ENCODE data around the gene PPP2R3A.

The PPP2R3A gene

DNA sequence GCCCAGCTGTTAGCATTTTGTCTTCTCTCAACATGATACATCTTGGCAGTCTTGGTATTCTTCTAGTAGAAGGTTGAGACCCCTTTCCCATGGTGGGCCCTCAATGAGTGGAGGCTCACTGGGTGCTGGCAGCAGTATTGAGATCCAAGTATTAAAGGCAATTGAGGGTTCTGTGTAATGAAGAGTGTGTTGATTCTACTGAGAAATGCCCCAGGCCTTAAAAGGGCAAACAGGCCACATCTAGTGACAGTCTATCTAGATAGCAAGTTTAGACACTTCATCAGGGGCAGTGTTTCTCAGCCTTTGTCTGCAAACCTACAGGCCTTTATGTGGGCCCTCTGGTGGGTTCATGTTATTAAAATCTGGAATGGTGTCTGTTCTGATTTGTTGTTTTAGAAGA lies 9.5 kb downstream of the PPP2R3A start:
- DNase-seq = no peak

DNA sequence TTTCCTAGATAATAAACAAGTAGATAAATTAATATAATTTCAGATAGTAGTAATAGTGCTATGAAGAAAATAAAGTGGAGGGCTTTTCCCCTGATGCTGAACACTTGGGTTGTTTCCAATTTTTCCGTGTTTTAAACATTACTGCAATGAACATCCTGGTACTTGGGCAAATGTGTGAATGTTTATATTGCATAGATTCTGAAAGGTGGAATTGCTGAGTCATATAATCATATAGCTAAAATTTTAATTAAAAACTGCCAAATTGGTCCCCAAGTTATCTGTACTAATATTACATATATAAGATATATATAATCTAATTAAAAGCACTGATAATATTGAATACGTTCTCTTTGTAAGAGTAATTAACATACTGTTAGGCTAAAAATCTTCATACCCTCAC lies 10.0 kb downstream of the PPP2R3A start:
- no peak for DNase-seq

DNA sequence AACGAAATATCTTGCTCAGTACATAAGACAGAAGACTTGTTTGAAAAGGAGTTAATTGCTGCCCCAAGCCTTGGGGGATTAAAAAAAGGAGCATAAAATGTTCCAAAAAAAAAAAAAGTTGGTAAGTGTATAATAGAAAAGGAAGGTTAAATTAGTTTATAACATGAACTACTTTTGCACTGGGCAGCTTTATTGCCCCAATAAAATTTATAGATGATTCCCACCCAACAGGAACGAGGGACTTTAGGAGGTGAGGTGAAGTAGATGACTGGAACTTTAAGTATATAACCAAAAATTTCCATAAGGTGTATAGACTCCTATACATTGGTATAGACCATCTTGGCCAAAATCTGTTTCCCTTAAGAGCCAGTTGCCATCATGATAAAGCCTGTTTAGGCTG lies 14.8 kb downstream of the PPP2R3A start:
- DNase-seq = no peak

DNA sequence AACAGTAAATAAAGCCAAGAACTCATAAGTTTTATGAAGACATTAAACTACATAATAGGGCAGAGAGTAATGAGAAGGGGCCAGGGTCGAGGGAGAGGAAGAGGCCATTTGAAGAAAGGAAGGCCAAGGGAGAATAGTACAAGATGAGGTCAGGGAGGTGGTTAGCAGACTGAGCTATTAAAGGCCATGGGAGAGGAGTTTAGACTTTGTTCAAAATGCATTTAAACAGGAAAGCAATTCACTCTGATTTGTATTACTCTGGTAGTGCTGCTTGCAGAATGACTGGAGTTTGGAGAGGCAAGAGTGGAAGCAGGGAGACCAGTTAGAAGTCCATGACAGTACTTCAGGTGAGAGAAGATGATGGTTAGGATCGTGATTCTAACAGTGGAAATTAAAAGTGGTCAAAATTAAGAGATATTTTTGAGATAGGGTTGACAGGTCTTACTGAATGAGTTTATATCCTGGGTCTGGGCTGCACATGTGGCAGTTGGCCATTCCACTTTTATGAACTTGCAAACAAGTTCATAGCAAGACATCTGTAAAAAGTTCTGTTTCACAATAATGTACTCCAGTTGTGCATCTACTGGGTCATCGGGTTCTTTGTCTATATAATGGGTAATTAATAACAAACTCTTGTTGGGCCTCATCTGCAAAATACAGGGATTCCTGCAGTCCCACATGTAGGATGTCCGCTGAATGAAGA lies 16.3 kb downstream of the PPP2R3A start:
- DNase-seq = no peak

GRCh38 chr3:135982404-135982761 lies 16.9 kb downstream of the PPP2R3A start:
- no peak for DNase-seq

- no peak for DNase-seq
These were observed 17.5 kb downstream of the PPP2R3A start for GRCh38 chr3:135982922-135983581.

DNA sequence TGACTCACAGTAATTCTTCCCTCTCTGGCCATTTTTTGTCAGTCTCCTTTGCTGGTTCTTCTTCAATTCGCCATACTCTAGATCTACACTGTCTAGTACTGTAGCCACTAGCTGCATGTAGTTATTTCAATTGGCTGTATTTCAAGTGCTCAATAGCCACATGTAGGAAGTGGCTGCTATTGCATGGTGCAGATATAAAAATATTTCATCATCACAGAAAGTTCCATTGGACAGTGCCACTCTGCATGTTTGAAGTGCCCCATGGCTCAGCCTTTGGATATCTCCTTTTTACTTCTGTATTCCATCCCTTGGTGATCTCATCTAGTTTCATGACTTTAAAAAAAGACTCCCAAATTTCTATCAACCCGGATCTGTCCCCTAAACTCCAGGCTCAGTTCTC lies 22.1 kb downstream of the PPP2R3A start:
- no peak for DNase-seq

DNA sequence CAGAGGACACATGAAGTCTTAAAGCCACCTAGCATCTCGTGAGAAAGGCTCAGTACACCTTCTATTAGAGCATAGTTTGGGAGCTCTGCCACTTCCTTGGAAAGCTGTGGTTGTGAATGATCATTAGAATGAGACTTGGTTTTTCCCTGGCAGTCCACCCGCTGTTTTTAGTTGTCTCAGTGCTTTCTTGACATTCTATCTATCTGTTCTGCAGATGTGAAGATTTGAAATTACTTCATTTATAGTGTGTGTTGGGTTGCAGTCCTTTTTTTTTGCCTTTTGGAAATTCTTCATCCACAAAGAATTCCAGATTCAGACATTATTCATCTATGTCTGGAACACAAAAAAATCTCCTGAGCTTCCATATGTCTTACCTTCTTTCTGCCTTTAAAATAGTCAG lies 23.7 kb downstream of the PPP2R3A start:
- DNase-seq = no peak

GRCh38 chr3:135990903-135991302 lies 25.4 kb downstream of the PPP2R3A start:
- DNase-seq = no peak

DNA sequence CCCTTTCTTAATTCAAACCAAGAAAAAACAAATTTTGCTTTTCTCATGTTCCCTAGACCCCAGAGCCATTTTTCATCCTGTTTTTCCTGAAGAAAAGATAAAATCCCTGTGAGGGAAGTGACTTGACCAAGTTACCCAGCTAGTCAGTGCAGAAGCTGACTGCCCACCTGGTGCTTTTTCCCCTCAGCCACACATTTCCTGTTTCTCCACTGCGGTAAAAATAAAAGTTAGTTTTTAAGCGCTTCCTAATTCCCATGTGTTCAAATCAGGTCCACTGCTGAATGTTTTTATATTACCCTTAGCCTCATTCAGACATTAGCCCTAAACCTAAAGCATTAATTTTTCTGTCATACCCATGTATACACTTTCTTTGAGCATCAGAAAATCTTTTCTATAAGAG lies 26.1 kb downstream of the PPP2R3A start:
- no peak for DNase-seq

GRCh38 chr3:135992072-135992471 lies 26.5 kb downstream of the PPP2R3A start:
- DNase-seq = no peak

DNA sequence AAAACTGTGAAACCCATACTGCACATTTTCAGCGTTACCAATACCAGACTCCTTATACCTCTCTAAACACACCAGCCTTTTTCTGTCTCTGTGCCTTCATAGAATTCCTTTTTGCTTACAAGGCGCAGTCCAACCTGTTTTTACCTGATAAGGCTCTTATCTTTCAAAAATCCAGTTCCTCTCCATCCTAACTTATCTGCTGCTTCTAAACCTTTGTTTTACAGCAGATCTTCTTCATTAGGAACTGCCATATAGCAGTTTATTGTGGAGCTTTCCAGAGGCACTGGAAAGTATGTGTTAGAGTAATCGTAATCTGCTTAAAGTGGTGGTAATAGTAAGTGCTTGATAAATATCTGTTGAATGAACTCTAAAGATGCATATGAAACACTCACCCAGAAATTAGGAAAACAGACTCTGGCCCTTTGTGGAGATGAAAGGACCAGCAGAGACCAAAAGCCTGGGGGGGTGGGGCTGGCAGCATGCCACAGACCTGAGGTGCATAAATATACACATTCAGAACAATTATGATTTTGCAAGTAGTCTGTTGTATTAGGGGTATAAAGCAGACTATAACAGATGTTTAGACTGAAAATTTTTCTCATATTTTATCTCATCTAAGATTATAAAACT lies 29.3 kb downstream of the PPP2R3A start:
- DNase-seq = no peak

DNA sequence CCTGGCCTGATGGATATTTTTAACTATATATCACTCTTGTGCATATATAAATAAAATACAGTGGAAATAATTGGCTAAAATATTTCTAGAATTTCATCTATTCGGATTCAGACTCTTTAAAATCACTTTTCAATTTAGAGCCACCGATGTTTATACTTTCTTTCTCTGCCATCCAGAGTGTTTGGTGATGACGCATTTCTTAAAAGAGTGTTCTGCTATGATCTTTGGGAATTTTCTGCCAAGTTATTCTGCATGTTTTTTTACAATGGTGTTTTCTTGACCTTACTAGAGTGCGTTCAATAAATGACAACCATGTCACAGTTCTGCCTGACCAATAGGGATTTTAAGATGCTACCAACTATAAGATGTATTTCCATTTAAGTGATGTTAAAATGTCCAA lies 30.2 kb downstream of the PPP2R3A start:
- DNase-seq = no peak

DNA sequence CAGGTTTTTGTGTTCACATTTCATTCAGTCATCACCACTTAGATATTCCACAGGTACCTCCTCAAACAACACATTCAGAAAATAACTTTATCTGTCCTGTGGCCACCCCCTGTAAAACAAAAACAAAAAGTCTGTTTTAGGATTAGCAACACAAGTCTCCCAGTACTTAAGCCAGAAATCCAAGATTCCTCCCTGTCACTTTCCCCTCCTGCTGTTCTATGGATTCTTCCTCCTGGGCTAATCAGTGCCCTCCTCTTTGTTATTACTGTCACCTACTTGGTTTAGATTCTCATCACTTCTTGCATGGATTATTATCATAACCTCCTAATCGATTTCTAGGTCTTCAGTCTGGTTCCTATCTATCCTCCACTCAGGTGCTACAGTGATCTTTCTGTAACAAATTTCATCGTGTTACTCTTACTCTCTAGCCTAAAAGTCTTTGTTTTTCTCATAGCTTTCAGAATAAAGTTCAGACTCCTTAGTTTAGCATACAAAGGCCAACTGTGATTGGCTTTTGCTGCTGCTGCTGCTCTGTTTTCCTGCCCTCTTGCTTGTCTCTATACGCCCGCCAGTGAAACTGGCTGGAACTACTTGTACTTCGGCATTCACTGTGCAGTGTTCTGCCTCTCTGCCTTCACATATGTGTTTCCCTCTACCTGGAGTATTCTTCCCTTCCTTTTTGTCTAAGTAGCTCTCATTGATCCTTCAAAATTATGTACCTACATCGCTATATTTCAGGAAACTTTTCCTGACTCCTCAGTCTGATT lies 32.2 kb downstream of the PPP2R3A start:
- DNase-seq = no peak

GRCh38 chr3:136008221-136008620 lies 42.7 kb downstream of the PPP2R3A start:
- DNase-seq = no peak

DNA sequence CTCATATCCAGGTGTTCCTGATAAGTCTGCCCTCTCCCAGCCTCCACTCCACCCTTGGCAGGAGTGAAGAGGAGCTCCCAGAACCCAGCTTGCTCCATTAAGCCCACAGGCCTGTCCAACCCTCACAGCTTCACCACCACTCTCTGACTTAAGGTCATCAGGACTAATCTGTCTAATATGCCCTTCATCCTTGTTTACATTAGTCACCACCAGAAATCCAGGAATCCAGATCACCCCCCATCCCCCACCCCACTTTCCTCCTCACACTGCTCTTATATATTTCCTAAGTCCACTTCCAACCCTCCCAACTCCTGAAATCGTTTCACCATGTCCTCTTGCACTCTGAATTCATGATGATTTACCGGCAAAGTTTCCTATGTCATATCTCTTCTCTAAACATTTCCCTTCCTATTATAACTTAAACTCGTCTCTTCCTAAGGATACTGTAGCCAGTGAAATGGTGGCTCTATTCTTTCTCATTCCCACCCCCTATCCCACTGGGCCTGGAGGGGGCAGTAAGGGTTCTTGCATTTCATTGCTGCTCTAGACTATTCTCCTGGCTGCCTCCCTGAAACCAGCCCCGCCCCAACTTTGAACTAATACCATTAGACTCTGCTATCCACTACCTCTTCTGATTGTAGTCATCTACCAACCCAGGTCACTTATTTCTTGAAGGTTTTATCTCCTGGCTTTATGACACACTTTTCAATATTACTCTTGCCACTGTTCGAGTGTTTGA lies 43.4 kb downstream of the PPP2R3A start:
- DNase-seq = no peak

DNA sequence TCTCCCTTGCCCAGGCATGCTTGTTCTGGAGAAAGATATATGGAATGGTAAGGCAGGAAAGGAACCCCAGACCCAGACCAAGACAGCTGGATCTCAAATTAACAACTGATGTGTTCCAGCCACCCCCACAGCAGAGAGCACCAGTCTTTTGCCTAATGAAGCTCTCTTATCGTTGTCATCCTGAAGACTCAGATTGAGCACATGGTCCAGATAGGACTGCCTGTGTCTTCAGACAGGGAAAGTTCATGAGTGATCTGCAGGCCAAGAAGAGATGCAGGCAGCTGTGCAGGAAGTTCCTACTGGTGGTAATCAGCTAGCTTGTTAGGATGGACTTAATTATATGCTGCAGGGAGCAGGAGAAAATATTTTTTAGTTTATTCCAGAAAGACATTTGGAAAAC lies 53.3 kb downstream of the PPP2R3A start:
- DNase-seq = no peak

DNA sequence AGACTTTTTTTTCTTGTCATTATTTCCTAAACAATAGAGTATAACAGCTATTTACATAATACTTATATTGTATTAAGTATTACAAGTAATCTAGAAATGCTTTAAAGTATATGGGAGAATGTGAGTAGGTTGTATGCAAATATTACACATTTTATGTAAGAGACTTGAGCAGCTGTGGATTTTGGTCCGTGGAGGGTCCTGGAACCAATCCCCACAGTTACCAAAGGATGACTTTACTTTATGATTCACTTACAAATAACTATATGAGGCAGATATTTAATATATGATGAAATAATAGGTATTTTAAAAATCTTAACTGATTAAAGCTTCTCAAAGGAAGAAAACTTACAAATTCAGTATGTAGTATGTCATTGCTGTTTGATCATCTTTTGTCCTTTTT lies 56.3 kb downstream of the PPP2R3A start:
- DNase-seq = no peak

GRCh38 chr3:136022529-136023263 lies 57.2 kb downstream of the PPP2R3A start:
- DNase-seq = no peak

DNA sequence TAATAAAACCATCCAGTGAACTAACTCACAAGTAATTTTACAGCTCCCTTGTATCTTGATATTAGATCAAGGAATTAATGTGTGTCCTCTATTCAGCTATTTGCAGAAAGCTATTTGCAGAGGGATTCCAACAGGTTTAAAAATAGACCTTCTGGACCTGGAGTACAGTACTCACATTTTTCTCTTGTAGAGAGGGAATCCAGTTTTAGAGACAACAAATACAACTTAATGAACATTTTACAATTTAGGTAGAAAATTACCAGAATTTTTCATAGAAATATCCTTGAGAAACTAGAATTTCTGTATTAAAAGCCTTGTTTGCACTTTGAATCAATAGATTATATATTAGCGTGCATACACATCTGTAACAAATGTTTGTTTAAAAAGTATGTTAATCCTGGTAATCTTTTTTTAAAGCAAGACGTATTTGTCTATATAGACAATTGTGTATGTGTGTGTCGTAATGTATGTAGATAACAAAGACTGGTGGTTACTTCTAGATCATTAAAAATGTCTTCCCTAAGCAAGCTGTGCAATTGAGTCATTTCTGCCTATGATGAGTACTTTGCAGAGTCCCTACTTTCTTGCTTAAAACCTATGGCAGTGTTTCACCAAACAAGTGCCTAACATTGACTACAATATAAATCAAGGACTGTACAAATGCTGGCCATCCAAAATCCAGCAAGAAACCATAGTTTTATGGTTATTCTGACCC lies 57.9 kb downstream of the PPP2R3A start:
- DNase-seq = no peak

GRCh38 chr3:136036306-136036705 lies 70.8 kb downstream of the PPP2R3A start:
- no peak for DNase-seq

DNA sequence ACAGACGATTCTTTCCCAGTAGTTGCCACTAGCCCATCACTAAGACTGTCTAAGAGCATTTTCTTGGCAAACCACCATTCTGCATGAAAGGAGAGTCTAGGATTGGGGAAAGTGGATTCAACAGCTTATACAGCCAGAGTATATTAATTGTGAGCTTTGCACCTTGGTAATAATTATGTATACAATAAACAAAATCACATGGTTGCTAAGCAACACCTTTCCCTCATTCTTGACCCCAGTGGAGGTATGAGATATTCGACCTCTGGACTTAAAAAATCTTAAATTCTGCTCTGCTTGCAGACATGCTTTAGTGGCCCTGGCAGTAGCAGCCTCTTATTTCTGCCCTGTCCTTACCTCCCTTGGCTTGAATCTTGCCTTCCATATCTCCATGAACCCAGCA lies 73.1 kb downstream of the PPP2R3A start:
- DNase-seq = no peak

Data from NCI-H526 treated with DMSO at 0.1 percent for 48 hours (cell line).